SK-N-SH treated with all-trans-retinoic acid at 6 μM for 48 hours (cell line): ENCODE results near the gene C1QBP.

ENCODE experiments used
- ARNTL ChIP-seq: fragments of 450-650 bp; formaldehyde crosslinking; IDR thresholded peaks from 2 replicates; pipeline ENCODE4 v1.5.0; 2020; ENCODE audit warnings: low read depth, mild to moderate bottlenecking, moderate library complexity, borderline replicate concordance
- ESRRG ChIP-seq: fragments of 250-450 bp; sonication (Bioruptor Pico); IDR thresholded peaks from 2 replicates; pipeline ENCODE4 v1.6.1; 2021; ENCODE audit warnings: mild to moderate bottlenecking
- ISL1 ChIP-seq: fragments of 250-450 bp; sonication (Bioruptor Pico); IDR thresholded peaks from 2 replicates; pipeline ENCODE4 v2.1.2; 2022; ENCODE audit warnings: mild to moderate bottlenecking, moderate library complexity
- ZFP3 ChIP-seq: fragments of 250-450 bp; sonication (Bioruptor Pico); IDR thresholded peaks from 2 replicates; pipeline ENCODE4 v1.5.0; 2020; ENCODE audit warnings: mild to moderate bottlenecking, moderate library complexity
- ZNF8 ChIP-seq: fragments of 450-650 bp; formaldehyde crosslinking; IDR thresholded peaks from 2 replicates; pipeline ENCODE4 v1.5.0; 2020; ENCODE audit warnings: mild to moderate bottlenecking, moderate library complexity
- TF ChIP-seq, protein P1 (sequence below): fragments of 250-450 bp; sonication (Bioruptor Pico); IDR thresholded peaks from 2 replicates; pipeline ENCODE4 v1.5.1; 2020; ENCODE audit warnings: low read depth, mild to moderate bottlenecking, moderate library complexity
- TF ChIP-seq, protein P2 (sequence below): fragments of 250-450 bp; sonication (Bioruptor Pico); IDR thresholded peaks from 2 replicates; pipeline ENCODE4 v1.5.1; 2021; ENCODE audit warnings: mild to moderate bottlenecking, moderate library complexity
- TF ChIP-seq, protein P3 (sequence below): fragments of 250-450 bp; sonication (Bioruptor Pico); IDR thresholded peaks from 2 replicates; pipeline ENCODE4 v1.8.0; 2020; ENCODE audit warnings: mild to moderate bottlenecking, moderate library complexity, borderline replicate concordance

DNA sequence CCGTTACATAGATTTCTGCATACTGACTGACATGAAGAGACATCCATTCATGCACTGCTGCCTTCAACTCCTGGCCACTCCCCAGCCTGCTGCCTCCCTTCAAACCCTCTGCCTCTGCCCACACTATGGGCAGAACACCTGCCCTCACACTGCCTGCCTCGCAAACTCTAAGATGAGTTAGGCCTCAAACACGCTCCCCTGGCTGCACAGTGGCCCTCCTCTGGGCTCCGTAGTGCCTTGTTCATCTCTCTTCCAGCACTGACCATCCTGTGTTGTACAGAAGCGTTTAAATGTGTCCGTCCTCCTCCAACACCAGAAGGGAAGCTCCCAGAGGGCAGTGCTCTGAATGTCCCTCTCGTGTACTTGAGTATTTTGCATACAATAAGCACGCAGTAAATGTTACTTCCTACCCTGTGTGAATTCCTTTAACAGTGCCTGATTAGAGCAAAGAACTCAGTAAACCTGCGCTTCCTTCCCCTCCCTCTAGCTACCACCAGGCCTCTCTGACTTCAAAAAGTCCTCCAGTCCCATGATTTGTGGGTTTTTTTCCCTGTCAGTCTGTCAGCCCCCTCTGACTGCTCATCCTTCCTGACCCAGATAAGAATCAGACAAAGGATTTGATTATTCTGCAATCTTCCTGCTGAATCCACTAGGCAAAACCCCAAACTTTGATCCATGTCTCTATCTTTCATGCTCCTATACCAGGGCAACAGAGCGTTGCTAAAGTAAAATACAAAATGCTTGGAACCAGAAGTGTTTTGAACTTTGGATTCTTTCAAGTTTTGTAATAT lies 26.0 kb upstream of the C1QBP start:
- TF ChIP-seq ISL1 (CRISPR knock-in tag) (no peak), ESRRG (CRISPR knock-in tag) (no peak), ZFP3 (no peak), ARNTL (CRISPR knock-in tag) (no peak), ZNF8 (no peak)
- TF ChIP-seq, protein P1, sequence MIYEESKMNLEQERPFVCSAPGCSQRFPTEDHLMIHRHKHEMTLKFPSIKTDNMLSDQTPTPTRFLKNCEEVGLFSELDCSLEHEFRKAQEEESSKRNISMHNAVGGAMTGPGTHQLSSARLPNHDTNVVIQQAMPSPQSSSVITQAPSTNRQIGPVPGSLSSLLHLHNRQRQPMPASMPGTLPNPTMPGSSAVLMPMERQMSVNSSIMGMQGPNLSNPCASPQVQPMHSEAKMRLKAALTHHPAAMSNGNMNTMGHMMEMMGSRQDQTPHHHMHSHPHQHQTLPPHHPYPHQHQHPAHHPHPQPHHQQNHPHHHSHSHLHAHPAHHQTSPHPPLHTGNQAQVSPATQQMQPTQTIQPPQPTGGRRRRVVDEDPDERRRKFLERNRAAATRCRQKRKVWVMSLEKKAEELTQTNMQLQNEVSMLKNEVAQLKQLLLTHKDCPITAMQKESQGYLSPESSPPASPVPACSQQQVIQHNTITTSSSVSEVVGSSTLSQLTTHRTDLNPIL: no peak
- TF ChIP-seq, protein P2, sequence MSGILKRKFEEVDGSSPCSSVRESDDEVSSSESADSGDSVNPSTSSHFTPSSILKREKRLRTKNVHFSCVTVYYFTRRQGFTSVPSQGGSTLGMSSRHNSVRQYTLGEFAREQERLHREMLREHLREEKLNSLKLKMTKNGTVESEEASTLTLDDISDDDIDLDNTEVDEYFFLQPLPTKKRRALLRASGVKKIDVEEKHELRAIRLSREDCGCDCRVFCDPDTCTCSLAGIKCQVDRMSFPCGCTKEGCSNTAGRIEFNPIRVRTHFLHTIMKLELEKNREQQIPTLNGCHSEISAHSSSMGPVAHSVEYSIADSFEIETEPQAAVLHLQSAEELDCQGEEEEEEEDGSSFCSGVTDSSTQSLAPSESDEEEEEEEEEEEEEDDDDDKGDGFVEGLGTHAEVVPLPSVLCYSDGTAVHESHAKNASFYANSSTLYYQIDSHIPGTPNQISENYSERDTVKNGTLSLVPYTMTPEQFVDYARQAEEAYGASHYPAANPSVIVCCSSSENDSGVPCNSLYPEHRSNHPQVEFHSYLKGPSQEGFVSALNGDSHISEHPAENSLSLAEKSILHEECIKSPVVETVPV (CRISPR knock-in tag): no peak
- TF ChIP-seq, protein P3, sequence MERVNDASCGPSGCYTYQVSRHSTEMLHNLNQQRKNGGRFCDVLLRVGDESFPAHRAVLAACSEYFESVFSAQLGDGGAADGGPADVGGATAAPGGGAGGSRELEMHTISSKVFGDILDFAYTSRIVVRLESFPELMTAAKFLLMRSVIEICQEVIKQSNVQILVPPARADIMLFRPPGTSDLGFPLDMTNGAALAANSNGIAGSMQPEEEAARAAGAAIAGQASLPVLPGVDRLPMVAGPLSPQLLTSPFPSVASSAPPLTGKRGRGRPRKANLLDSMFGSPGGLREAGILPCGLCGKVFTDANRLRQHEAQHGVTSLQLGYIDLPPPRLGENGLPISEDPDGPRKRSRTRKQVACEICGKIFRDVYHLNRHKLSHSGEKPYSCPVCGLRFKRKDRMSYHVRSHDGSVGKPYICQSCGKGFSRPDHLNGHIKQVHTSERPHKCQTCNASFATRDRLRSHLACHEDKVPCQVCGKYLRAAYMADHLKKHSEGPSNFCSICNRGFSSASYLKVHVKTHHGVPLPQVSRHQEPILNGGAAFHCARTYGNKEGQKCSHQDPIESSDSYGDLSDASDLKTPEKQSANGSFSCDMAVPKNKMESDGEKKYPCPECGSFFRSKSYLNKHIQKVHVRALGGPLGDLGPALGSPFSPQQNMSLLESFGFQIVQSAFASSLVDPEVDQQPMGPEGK (CRISPR knock-in tag): no peak
